ENCODE results near the gene CFTR. TPM values are rescaled to one million over a fixed set of nuclear protein-coding genes. Genes with fewer than 3 reads are reported as not detected.

The CFTR gene
- total RNA-seq, 1 experiment from 2014 or later = 1.2 TPM

- no peak overlapping the region for H2BK120ac ChIP-seq (ENCODE audit: low read depth, low read length, poor library complexity, severe bottlenecking)
- no peak overlapping the region for H3K4me3 Mint-ChIP-seq
- H3K36me3 Mint-ChIP-seq (ENCODE audit: insufficient read depth in 1 of 3, low read depth in 3 of 3) = no peaks in the 10 kb centered on the region; a peak in 1 of 7 replicates
- no peak overlapping the region for H3K18ac ChIP-seq (ENCODE audit: insufficient read length, low read depth, low read length)
- no peak overlapping the region for H3K23ac ChIP-seq (ENCODE audit: insufficient read length, low read depth, low read length)
- H3K4me2 ChIP-seq (ENCODE audit: insufficient read depth, insufficient read length, low read length) = no peak overlapping the region
- H3K4me1 Mint-ChIP-seq = no peaks in the 10 kb centered on the region
- no peak overlapping the region for H2BK12ac ChIP-seq (ENCODE audit: insufficient read length, low read depth, low read length)
- H3K79me2 ChIP-seq (ENCODE audit: insufficient read depth, low read length) = no peaks in the 10 kb centered on the region
- no peaks in the 10 kb centered on the region for H3K9me3 ChIP-seq (ENCODE audit: control insufficient read depth, low read depth, low read length)
- TF ChIP-seq CTCF (conservative IDR thresholded peaks at IDR 0.05) = no peak
- no peaks in the 10 kb centered on the region for H3K9me3 Mint-ChIP-seq
- H2BK5ac ChIP-seq (ENCODE audit: insufficient read length, low read length) = no peak overlapping the region
- H3K9ac ChIP-seq (ENCODE audit: extremely low read depth, insufficient read length, low read length) = no peak overlapping the region
- H4K20me1 ChIP-seq (ENCODE audit: control insufficient read depth, insufficient read depth, insufficient read length) = no peaks in the 10 kb centered on the region
- no CpG with 5 or more reads among the region's 7 CpGs for WGBS (ENCODE audit: extremely low coverage, insufficient read length, low lambda C conversion rate)
- no peak overlapping the region for H3K27ac ChIP-seq (ENCODE audit: insufficient read length, low read depth, low read length)
- H3K27me3 ChIP-seq (ENCODE audit: insufficient read depth, low read length) = no peaks in the 10 kb centered on the region
- no peak overlapping the region for H4K5ac ChIP-seq (ENCODE audit: insufficient read length, low read depth, low read length)
- H3K56ac ChIP-seq (ENCODE audit: insufficient read length, low read depth, low read length) = no peak overlapping the region
- no peak overlapping the region for H2AK5ac ChIP-seq (ENCODE audit: insufficient read length, low read length)
- H2BK15ac ChIP-seq (ENCODE audit: low read depth, low read length) = no peak overlapping the region
- H3K27ac Mint-ChIP-seq = no peak overlapping the region; a peak in 1 of 7 replicates
- H3K27me3 Mint-ChIP-seq (ENCODE audit: low read depth) = no peaks in the 10 kb centered on the region
- H4K8ac ChIP-seq (replicated peaks; ENCODE audit: insufficient read length, low read depth, low read length) = no peak overlapping the region
- no peak overlapping the region for H4K91ac ChIP-seq (ENCODE audit: insufficient read length, low read depth, low read length)
- H3K4ac ChIP-seq (ENCODE audit: low read depth, low read length) = no peak overlapping the region
- H3K79me1 ChIP-seq (ENCODE audit: insufficient read depth, low read depth, low read length, poor library complexity, severe bottlenecking) = no peaks in the 10 kb centered on the region
- H3K4me1 ChIP-seq (ENCODE audit: insufficient read depth, low read length) = no peaks in the 10 kb centered on the region
- H2AFZ ChIP-seq (ENCODE audit: low read length) = no peak overlapping the region
- H3K23me2 ChIP-seq (ENCODE audit: insufficient read length, low read depth, low read length, poor library complexity, severe bottlenecking) = no peaks in the 10 kb centered on the region
- H3T11ph ChIP-seq (ENCODE audit: low read length) = no peak overlapping the region
- DNase-seq = no peak
- no peak overlapping the region for H3K14ac ChIP-seq (ENCODE audit: insufficient read depth, low read length)
- no peak overlapping the region for H2BK20ac ChIP-seq (ENCODE audit: low read depth, low read length, poor library complexity, severe bottlenecking)
Observed at GRCh38 chr7:117692338-117692737, 212.5 kb downstream of the CFTR start.
